Endothelial cell of umbilical vein (primary cell): ENCODE data around the gene THBS3. TPM values are rescaled to one million over a fixed set of nuclear protein-coding genes. Genes with fewer than 3 reads are reported as not detected.
"Not testable (repeated sequence)": the region's sequence is repeated elsewhere in the genome, so short reads cannot be mapped to it uniquely, and the experiment has no call there.

Experiments
- BruUV-seq: library from RNA; stranded (reverse); fragments of 400-500 nt; replicated peaks from 2 replicates; lab custom pipeline; 2021; lab: Mats Ljungman, UMichigan
- CTCF ChIA-PET: fragments of 300-600, 350-600 bp; sonication (Branson Sonifier 250); formaldehyde crosslinking; loops from one replicate; lab custom pipeline; 2021; ENCODE audit warnings: antibody characterized with exemption, inconsistent platforms; lab: Charles Lee
- POLR2A ChIA-PET: fragments of 300-600, 350-600 bp; sonication (Branson Sonifier 250); formaldehyde crosslinking; loops from one replicate; lab custom pipeline; 2021; ENCODE audit warnings: antibody characterized with exemption, inconsistent platforms; lab: Charles Lee
- DNase-seq: peaks from one replicate; pipeline ENCODE4 v3.0.0-alpha.2; 2011; ENCODE audit warnings: low read depth, low spot score
- FAIRE-seq: peaks from 2 replicates; lab custom pipeline; 2011; peaks lifted over from hg19 to GRCh38; lab: Jason Lieb, UNC
- H2AFZ ChIP-seq: 2 replicates; pipeline ENCODE4 v1.6.0; 2012; ENCODE audit warnings: low read depth, low read length, control low read depth, inconsistent platforms
- H3K27ac ChIP-seq: 2 replicates; pipeline ENCODE4 v1.5.1; 2011; ENCODE audit warnings: low read depth, mild to moderate bottlenecking, control low read depth, low read length, moderate library complexity; ENCODE audit not compliant: insufficient read depth
- H3K27me3 ChIP-seq, 2 experiments: 2 replicates each; pipeline versions ENCODE4 v1.6.0 to v1.6.1; 2011; ENCODE audit warnings: low read length in 2 of 2, mixed read lengths in 1 of 2; ENCODE audit not compliant: control insufficient read depth in 2 of 2, insufficient read depth in 2 of 2
- H3K36me3 ChIP-seq, 2 experiments: 2 replicates in 1 of 2; 3 replicates in 1 of 2; pipeline ENCODE4 v1.5.1; 2011; ENCODE audit warnings: low read length in 2 of 2, mild to moderate bottlenecking in 1 of 2, moderate library complexity in 1 of 2; ENCODE audit not compliant: control insufficient read depth in 2 of 2, insufficient read depth in 2 of 2; ENCODE audit errors: extremely low read depth in 1 of 2
- H3K4me1 ChIP-seq: 3 replicates; pipeline ENCODE4 v1.5.1; 2011; ENCODE audit warnings: mild to moderate bottlenecking, low read length; ENCODE audit not compliant: control insufficient read depth, insufficient read depth; ENCODE audit errors: extremely low read depth
- H3K4me2 ChIP-seq: 2 replicates; pipeline ENCODE4 v1.6.1; 2011; ENCODE audit warnings: low read length, control low read depth, mixed read lengths; ENCODE audit not compliant: insufficient read depth
- H3K4me3 ChIP-seq, 3 experiments: fragments of 200-600 bp in 1 of 3; sonication (generic), shearing (Covaris generic) in 1 of 3; replicated peaks in 1 of 3; 2 replicates each; pipeline ENCODE4 v1.5.1; 2011 to 2016; ENCODE audit warnings: control low read depth in 3 of 3, low read length in 3 of 3, mild to moderate bottlenecking in 2 of 3, inconsistent platforms in 1 of 3, low read depth in 1 of 3, moderate library complexity in 1 of 3; ENCODE audit not compliant: insufficient read depth in 1 of 3
- H3K79me2 ChIP-seq: 2 replicates; pipeline ENCODE4 v1.6.0; 2012; ENCODE audit warnings: low read length, inconsistent platforms; ENCODE audit not compliant: control insufficient read depth, insufficient read depth
- H3K9ac ChIP-seq: replicated peaks from 2 replicates; pipeline ENCODE3; 2011; ENCODE audit warnings: low read length, control low read depth; ENCODE audit not compliant: insufficient read depth; ENCODE audit errors: extremely low read depth
- H3K9me1 ChIP-seq: replicated peaks from 3 replicates; pipeline ENCODE4 v1.6.0; 2011; ENCODE audit warnings: mild to moderate bottlenecking, low read length; ENCODE audit not compliant: control insufficient read depth, insufficient read depth; ENCODE audit errors: extremely low read depth
- H3K9me3 ChIP-seq: replicated peaks from 2 replicates; pipeline ENCODE4 v1.5.1; 2012; ENCODE audit warnings: low read length, inconsistent platforms; ENCODE audit not compliant: control insufficient read depth, insufficient read depth
- H4K20me1 ChIP-seq: replicated peaks from 2 replicates; pipeline ENCODE3; 2011; ENCODE audit warnings: mild to moderate bottlenecking, low read length; ENCODE audit not compliant: control insufficient read depth, insufficient read depth; ENCODE audit errors: extremely low read depth
- EZH2 ChIP-seq: IDR thresholded peaks from 2 replicates; pipeline ENCODE4 v1.6.1; 2012; ENCODE audit warnings: borderline replicate concordance, low read depth, mild to moderate bottlenecking, moderate library complexity, low read length, inconsistent platforms; ENCODE audit not compliant: severe bottlenecking
- FOS ChIP-seq: IDR thresholded peaks from 2 replicates; pipeline ENCODE4 v1.6.1; 2011; ENCODE audit warnings: mild to moderate bottlenecking, low read length, moderate library complexity, borderline replicate concordance; ENCODE audit not compliant: insufficient read depth
- GATA2 ChIP-seq: IDR thresholded peaks from 2 replicates; pipeline ENCODE4 v1.7.0; 2011; ENCODE audit warnings: low read depth, mild to moderate bottlenecking, moderate library complexity, mixed read lengths, low read length; ENCODE audit not compliant: insufficient read length, insufficient read depth
- JUN ChIP-seq: IDR thresholded peaks from 2 replicates; pipeline ENCODE4 v1.6.1; 2011; ENCODE audit warnings: borderline replicate concordance, low read depth; ENCODE audit not compliant: insufficient read length, insufficient read depth
- MYC ChIP-seq: IDR thresholded peaks from one replicate; pipeline ENCODE4 v1.6.1; 2011; ENCODE audit warnings: mild to moderate bottlenecking, low read depth, low read length
- POLR2A ChIP-seq: IDR thresholded peaks from 2 replicates; pipeline ENCODE4 v1.6.1; 2012; ENCODE audit warnings: low read depth, mild to moderate bottlenecking, control low read depth, low read length
- POLR2AphosphoS5 ChIP-seq: IDR thresholded peaks from 2 replicates; pipeline ENCODE4 v1.6.1; 2012; ENCODE audit warnings: low read depth, mild to moderate bottlenecking, control low read depth, low read length, moderate library complexity; ENCODE audit not compliant: insufficient read depth
- dilution Hi-C: fragments of 300-500 bp; cut with MboI; formaldehyde crosslinking; loops from one replicate; pipeline ENCODE4 v1.15.0; 2019; ENCODE audit warnings: low sequenced_read_pairs; ENCODE audit not compliant: extremely low pct_ligation_motif_present
- intact Hi-C: fragments of 100-400 bp; cut with micrococcal nuclease; formaldehyde crosslinking; loops from one replicate; pipeline ENCODE4 v1.10.0; 2022
- polyA plus RNA-seq, 4 experiments: library from polyadenylated mRNA; depleted of rRNA in 3 of 4; stranded (reverse) in 3 of 4; unstranded in 1 of 4; fragments of >200 nt; gene quantifications; 2 replicates each; pipeline versions ENCODE4 v1.2.1 to v1.2.3, GENCODE V29; 2011 to 2012; ENCODE audit warnings: missing spikeins in 1 of 4
- total RNA-seq: library from RNA; stranded (reverse); gene quantifications from 2 replicates; pipeline ENCODE4 v1.2.3, GENCODE V29; 2021
- TF ChIP-seq, protein P1 (sequence below): IDR thresholded peaks from 2 replicates; pipeline ENCODE4 v1.6.1; 2011; ENCODE audit not compliant: insufficient read depth, insufficient read length
- TF ChIP-seq, protein P2 (sequence below), 2 donors: IDR thresholded peaks; 1 replicate in 1 of 2; 2 replicates in 1 of 2; pipeline ENCODE4 v1.5.1; 2011; ENCODE audit warnings: low read length in 2 of 2, mild to moderate bottlenecking in 2 of 2, moderate library complexity in 2 of 2, control low read depth in 1 of 2, inconsistent platforms in 1 of 2, low read depth in 1 of 2; ENCODE audit not compliant: insufficient read depth in 1 of 2; ENCODE audit errors: extremely low read depth in 1 of 2

THBS3 gene
- total and polyA plus RNA-seq, 2 donors (not counting 3 experiments of a cell fraction or from before 2014, with no cell fraction given): 23.6 to 25.7 TPM

DNA sequence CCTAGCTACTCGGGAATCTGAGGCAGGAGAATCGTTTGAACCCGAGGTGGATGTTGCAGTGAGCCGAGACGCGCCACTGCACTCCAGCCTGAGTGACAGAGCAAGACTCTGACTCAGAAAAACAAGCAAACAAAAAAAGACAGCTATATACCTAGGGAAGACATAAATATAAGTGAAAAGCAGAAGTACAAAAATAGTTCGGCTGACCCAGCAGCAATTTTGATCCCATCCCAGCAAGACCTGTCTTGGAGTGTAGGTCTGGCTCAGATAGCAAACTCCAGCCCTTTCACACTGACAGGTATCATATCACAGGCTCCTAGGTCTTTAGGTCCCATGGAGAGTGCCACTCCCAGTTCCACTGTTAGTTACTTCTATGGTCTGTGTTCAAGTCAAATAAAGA is 15.3 kb upstream of the THBS3 start:
- no peak overlapping the region for H3K27ac ChIP-seq
- ChIA-PET CTCF (interaction anchor here (1.0 kb wide), 1 partner anchor 426 kb away, joined by 3 read pairs; no protein-coding TSS in a partner anchor), POLR2A (no interaction called here)
- no peak overlapping the region for H3K4me3 ChIP-seq
- H3K9me3 ChIP-seq: no peaks in the 10 kb centered on the region
- no peak overlapping the region for H3K9ac ChIP-seq
- no peak overlapping the region for H3K4me2 ChIP-seq
- no peaks in the 10 kb centered on the region for H3K9me1 ChIP-seq
- no peak overlapping the region for H2AFZ ChIP-seq
- no peaks in the 10 kb centered on the region for H3K27me3 ChIP-seq
- dilution Hi-C loops (no loop called here), intact Hi-C loops (no loop called here)
- H3K79me2 ChIP-seq: peaks cover 8% of the 10 kb centered on the region
- FAIRE-seq (no peak), DNase-seq (no peak)
- H3K4me1 ChIP-seq: peaks cover 27% of the 10 kb centered on the region
- TF ChIP-seq POLR2AphosphoS5: no peak
- TF ChIP-seq EZH2: no peak
- no peak for TF ChIP-seq FOS
- TF ChIP-seq POLR2A: no peak
- TF ChIP-seq, protein P1, sequence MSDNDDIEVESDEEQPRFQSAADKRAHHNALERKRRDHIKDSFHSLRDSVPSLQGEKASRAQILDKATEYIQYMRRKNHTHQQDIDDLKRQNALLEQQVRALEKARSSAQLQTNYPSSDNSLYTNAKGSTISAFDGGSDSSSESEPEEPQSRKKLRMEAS: no peak
- no peak for TF ChIP-seq GATA2
- TF ChIP-seq, protein P2, sequence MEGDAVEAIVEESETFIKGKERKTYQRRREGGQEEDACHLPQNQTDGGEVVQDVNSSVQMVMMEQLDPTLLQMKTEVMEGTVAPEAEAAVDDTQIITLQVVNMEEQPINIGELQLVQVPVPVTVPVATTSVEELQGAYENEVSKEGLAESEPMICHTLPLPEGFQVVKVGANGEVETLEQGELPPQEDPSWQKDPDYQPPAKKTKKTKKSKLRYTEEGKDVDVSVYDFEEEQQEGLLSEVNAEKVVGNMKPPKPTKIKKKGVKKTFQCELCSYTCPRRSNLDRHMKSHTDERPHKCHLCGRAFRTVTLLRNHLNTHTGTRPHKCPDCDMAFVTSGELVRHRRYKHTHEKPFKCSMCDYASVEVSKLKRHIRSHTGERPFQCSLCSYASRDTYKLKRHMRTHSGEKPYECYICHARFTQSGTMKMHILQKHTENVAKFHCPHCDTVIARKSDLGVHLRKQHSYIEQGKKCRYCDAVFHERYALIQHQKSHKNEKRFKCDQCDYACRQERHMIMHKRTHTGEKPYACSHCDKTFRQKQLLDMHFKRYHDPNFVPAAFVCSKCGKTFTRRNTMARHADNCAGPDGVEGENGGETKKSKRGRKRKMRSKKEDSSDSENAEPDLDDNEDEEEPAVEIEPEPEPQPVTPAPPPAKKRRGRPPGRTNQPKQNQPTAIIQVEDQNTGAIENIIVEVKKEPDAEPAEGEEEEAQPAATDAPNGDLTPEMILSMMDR (IDR thresholded peaks at IDR 0.05; ENCODE audit: extremely low read depth in 1 of 2, insufficient read depth in 1 of 2, low read depth in 1 of 2, low read length in 2 of 2): no peak
- TF ChIP-seq JUN: no peak
- no peak for TF ChIP-seq MYC
- BruUV-seq: no TSS peak
- no peaks in the 10 kb centered on the region for H4K20me1 ChIP-seq
- no peaks in the 10 kb centered on the region for H3K36me3 ChIP-seq

DNA sequence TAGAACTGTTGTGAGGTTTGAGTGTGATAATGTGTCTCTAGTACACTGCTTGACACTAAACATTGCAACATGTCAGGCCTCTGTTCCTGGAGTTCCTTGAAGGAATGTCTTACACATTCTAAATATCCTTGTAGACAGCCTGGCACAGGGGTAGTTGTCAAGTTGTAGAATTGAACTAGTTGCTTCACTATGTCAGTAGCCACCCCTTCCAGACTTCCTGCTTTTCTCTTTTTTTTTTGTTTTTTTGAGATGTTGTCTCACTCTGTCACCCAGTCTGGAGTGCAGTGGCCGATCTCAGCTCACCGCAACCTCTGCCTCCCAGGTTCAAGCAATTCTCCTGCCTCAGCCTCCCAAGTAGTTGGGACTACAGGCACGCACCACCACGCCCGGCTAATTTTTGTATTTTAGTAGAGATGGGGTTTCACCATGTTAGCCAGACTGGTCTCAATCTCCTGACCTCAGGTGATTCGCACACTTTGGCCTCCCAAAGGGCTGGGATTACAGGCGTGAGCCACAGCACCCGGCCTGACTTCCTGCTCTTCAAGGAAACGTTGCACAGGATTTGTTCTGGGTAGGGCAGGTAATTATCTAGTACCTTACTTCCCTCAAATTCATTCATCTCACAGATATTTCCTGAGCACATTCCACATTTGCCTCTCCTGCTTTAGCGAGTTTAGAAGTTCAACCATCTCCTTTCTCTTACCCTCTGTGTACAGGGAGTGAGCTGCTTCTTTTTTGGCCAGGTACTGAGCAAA is 12.7 kb upstream of the THBS3 start:
- H3K4me3 ChIP-seq, H2AFZ ChIP-seq, H3K36me3 ChIP-seq, H3K9ac ChIP-seq, H3K27me3 ChIP-seq, H3K4me2 ChIP-seq, H3K9me1 ChIP-seq, DNase-seq, dilution Hi-C loops, H3K27ac ChIP-seq, H3K9me3 ChIP-seq, POLR2A ChIA-PET, H3K79me2 ChIP-seq, H4K20me1 ChIP-seq, intact Hi-C loops, BruUV-seq: not testable (repeated sequence)
- CTCF ChIA-PET: interaction anchor here (1.7 kb wide), 2 partner anchors 13 to 47 kb away, joined by 3 to 9 read pairs; partner anchors contain the start of gene KRTCAP2
- H3K4me1 ChIP-seq: peaks cover 12% of the 10 kb centered on the region
- FAIRE-seq: peak; percentile 44
